ENCODE results near the gene MSLN. TPM values are rescaled to one million over a fixed set of nuclear protein-coding genes. Genes with fewer than 3 reads are reported as not detected.

Gene MSLN
- total RNA-seq, 2 donors from 2014 or later: 2.1 TPM; not detected in 1

GRCh38 chr16:725463-726187, 34.9 kb upstream of the MSLN start:
- DNase-seq (no peak), ATAC-seq (no peak)
- intact Hi-C loops (cut with DNase I): no loop called here
- no peak overlapping the region for H3K27ac ChIP-seq
- peaks cover 42% of the 10 kb centered on the region for H3K4me1 ChIP-seq
- no peaks in the 10 kb centered on the region for H3K9me3 ChIP-seq
- TF ChIP-seq POLR2A (IDR thresholded peaks at IDR 0.05) (no peak), CTCF (IDR thresholded peaks at IDR 0.05) (no peak)
- peaks cover 0 to 7% of the 10 kb centered on the region in 2 donors for H3K27me3 ChIP-seq
- WGBS, 2 donors: 27 to 57% methylated on average over 8 to 23 of the region's 23 CpGs
- H3K4me3 ChIP-seq: no peak overlapping the region
- H3K36me3 ChIP-seq (replicated peaks in 1 of 2; ENCODE audit: insufficient read depth in 1 of 2, low read depth in 2 of 2): no peaks in the 10 kb centered on the region

DNA sequence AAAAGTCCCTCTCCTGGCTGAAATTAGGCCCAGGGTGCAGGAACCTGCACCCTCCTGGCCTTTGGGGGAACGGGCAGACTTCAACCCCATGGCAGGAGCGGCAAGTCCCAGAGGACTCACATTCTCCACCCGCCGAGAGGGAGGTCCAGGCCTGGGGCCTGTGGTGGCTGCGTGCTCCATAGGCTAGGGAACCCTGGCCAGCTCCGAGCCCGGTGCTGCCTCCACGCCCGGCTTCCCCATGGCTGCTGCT, 34.4 kb upstream of the MSLN start:
- DNase-seq: no peak
- H3K4me3 ChIP-seq: no peak overlapping the region
- H3K36me3 ChIP-seq (replicated peaks in 1 of 2; ENCODE audit: insufficient read depth in 1 of 2, low read depth in 2 of 2): no peaks in the 10 kb centered on the region
- peaks cover 0 to 7% of the 10 kb centered on the region in 2 donors for H3K27me3 ChIP-seq
- TF ChIP-seq POLR2A (IDR thresholded peaks at IDR 0.05) (no peak), CTCF (IDR thresholded peaks at IDR 0.05) (no peak)
- intact Hi-C loops (cut with DNase I): no loop called here
- H3K27ac ChIP-seq: no peak overlapping the region
- ATAC-seq: no peak
- H3K4me1 ChIP-seq: peaks cover 42% of the 10 kb centered on the region
- WGBS, 2 donors: 16% methylated on average over 9 of the region's 9 CpGs; no CpG with 5 or more reads in 1 of the 2 donors
- no peaks in the 10 kb centered on the region for H3K9me3 ChIP-seq

GRCh38 chr16:726438-727290, 33.9 kb upstream of the MSLN start, which contains the start of the genes CCDC78 and HAGHL:
Gene CCDC78, minus strand, starts transcription at chr16:726443. Its CDS starts 76 bp downstream, at chr16:726367.
Gene HAGHL, plus strand, starts transcription at chr16:727106. Its CDS starts 404 bp downstream, at chr16:727510.
- H3K27me3 ChIP-seq: peaks cover 0 to 7% of the 10 kb centered on the region in 2 donors
- ATAC-seq (peak; percentile 32), DNase-seq (peak in 3 of 4 donors; percentile 42 to 58 (median 54))
- no peaks in the 10 kb centered on the region for H3K9me3 ChIP-seq
- H3K36me3 ChIP-seq (replicated peaks in 1 of 2; ENCODE audit: insufficient read depth in 1 of 2, low read depth in 2 of 2): no peaks in the 10 kb centered on the region
- no peak for TF ChIP-seq POLR2A (IDR thresholded peaks at IDR 0.05)
- 0 to 1% methylated on average over 5 to 65 of the region's 88 CpGs for WGBS, 2 donors
- intact Hi-C loops (cut with DNase I): no loop called here
- no peak within 1 kb of the TSS for H3K27ac ChIP-seq
- H3K4me1 ChIP-seq: peaks cover 38% of the 10 kb centered on the region
- no peak within 1 kb of the TSS for H3K4me3 ChIP-seq

DNA sequence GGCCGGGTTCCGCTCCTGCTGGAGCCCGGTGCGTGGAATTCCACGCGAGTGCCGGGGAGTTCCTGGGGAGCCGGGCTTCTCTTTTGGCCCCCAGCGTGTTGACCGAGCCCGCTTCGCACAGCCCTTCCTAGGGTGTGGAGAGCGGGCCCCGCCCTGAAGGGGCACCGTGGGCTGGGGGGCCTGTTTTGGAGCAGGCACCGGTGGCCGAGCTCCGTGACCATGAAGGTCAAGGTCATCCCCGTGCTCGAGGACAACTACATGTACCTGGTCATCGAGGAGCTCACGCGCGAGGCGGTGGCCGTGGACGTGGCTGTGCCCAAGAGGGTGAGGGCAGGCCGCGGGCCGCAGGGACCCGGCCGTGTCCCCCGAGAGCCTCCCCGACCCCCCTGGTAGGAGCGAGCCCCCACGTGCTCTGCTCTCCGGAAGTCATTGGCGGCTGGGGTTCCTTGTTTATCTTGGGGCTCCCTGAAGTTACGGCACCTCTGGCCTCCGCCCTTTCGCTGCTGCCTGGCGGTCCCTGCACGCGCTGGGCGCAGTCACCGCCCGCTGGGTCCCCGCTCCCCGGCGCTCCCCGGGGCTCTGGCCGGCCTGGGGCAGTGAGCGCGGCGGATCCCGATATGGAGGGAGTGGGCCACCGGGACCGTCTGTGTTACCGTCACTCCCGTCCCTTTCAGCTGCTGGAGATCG, 33.1 kb upstream of the MSLN start:
- 0 to 2% methylated on average over 4 to 59 of the region's 61 CpGs for WGBS, 2 donors
- DNase-seq: no peak
- H3K27me3 ChIP-seq: peaks cover 0 to 7% of the 10 kb centered on the region in 2 donors
- H3K36me3 ChIP-seq (replicated peaks in 1 of 2; ENCODE audit: insufficient read depth in 1 of 2, low read depth in 2 of 2): peaks cover 0 to 3% of the 10 kb centered on the region in 2 donors
- H3K27ac ChIP-seq: no peak overlapping the region
- intact Hi-C loops (cut with DNase I): no loop called here
- TF ChIP-seq CTCF (IDR thresholded peaks at IDR 0.05): no peak
- TF ChIP-seq POLR2A (IDR thresholded peaks at IDR 0.05): peak in 1 of 3 donors; percentile 7
- no peaks in the 10 kb centered on the region for H3K9me3 ChIP-seq
- no peak for ATAC-seq
- peaks cover 31% of the 10 kb centered on the region for H3K4me1 ChIP-seq
- no peak overlapping the region for H3K4me3 ChIP-seq
